Liver (tissue), 9 donors: ENCODE results near the gene FBN3. TPM values are rescaled to one million over a fixed set of nuclear protein-coding genes. Genes with fewer than 3 reads are reported as not detected.

Experiments
- DNase-seq: peaks from one replicate; pipeline ENCODE4 v3.0.0-alpha.2; 2017; ENCODE audit warnings: low spot score
- H3K27ac ChIP-seq, 2 donors: one replicate each; pipeline ENCODE4 v1.7.0; 2013; ENCODE audit warnings: inconsistent platforms in 2 of 2, low read length in 2 of 2, control low read depth in 1 of 2, low read depth in 1 of 2, mild to moderate bottlenecking in 1 of 2
- H3K27me3 ChIP-seq, 4 donors: one replicate each; pipeline versions ENCODE4 v1.6.1 to v1.7.0; 2013; ENCODE audit warnings: low read length in 3 of 4, inconsistent platforms in 1 of 4, mild to moderate bottlenecking in 1 of 4, moderate library complexity in 1 of 4; ENCODE audit not compliant: control insufficient read depth in 4 of 4, insufficient read depth in 4 of 4
- H3K36me3 ChIP-seq, 4 donors: one replicate each; pipeline versions ENCODE4 v1.6.1 to v1.7.0; 2013; ENCODE audit warnings: low read length in 3 of 4, mild to moderate bottlenecking in 3 of 4, low read depth in 1 of 4, moderate library complexity in 1 of 4; ENCODE audit not compliant: control insufficient read depth in 4 of 4, insufficient read depth in 3 of 4
- H3K4me1 ChIP-seq, 4 donors: one replicate each; pipeline versions ENCODE4 v1.6.1 to v1.7.0; 2013; ENCODE audit warnings: low read length in 3 of 4, mild to moderate bottlenecking in 3 of 4, moderate library complexity in 1 of 4; ENCODE audit not compliant: control insufficient read depth in 4 of 4, insufficient read depth in 4 of 4
- H3K4me3 ChIP-seq, 3 donors: one replicate each; pipeline versions ENCODE4 v1.6.1 to v1.7.0; 2013; ENCODE audit warnings: low read length in 3 of 3, control low read depth in 1 of 3, low read depth in 1 of 3, mild to moderate bottlenecking in 1 of 3
- H3K9ac ChIP-seq, 2 donors: one replicate each; pipeline ENCODE4 v1.7.0; 2013; ENCODE audit warnings: low read length in 2 of 2, mild to moderate bottlenecking in 2 of 2, moderate library complexity in 2 of 2, control low read depth in 1 of 2, low read depth in 1 of 2
- H3K9me3 ChIP-seq, 4 donors: one replicate each; pipeline versions ENCODE4 v1.6.1 to v1.7.0; 2013; ENCODE audit warnings: low read length in 3 of 4; ENCODE audit not compliant: control insufficient read depth in 4 of 4
- ATF3 ChIP-seq: IDR thresholded peaks from 2 replicates; pipeline ENCODE4 v1.6.1; 2016; ENCODE audit warnings: antibody characterized with exemption
- EGR1 ChIP-seq, 2 donors: IDR thresholded peaks; 2 replicates each; pipeline ENCODE4 v1.6.1; 2016 to 2018; ENCODE audit warnings: antibody characterized with exemption in 2 of 2, low read depth in 2 of 2
- FOXA1 ChIP-seq: IDR thresholded peaks from 2 replicates; pipeline ENCODE4 v1.6.1; 2016; ENCODE audit warnings: antibody characterized with exemption
- FOXA2 ChIP-seq: IDR thresholded peaks from 2 replicates; pipeline ENCODE4 v1.6.1; 2016; ENCODE audit warnings: antibody characterized with exemption
- GABPA ChIP-seq, 2 donors: IDR thresholded peaks in 1 of 2; conservative IDR thresholded peaks in 1 of 2; 2 replicates each; pipeline ENCODE4 v1.6.1; 2016; ENCODE audit warnings: antibody characterized with exemption in 2 of 2, mild to moderate bottlenecking in 1 of 2, moderate library complexity in 1 of 2
- HNF4A ChIP-seq, 2 donors: conservative IDR thresholded peaks; 2 replicates each; pipeline ENCODE4 v1.6.1; 2016; ENCODE audit warnings: antibody characterized with exemption in 2 of 2, mild to moderate bottlenecking in 2 of 2
- MAX ChIP-seq: IDR thresholded peaks from 2 replicates; pipeline ENCODE4 v1.6.1; 2016; ENCODE audit warnings: antibody characterized with exemption
- NR2F2 ChIP-seq: IDR thresholded peaks from 2 replicates; pipeline ENCODE4 v1.6.1; 2016; ENCODE audit warnings: antibody characterized with exemption
- RAD21 ChIP-seq, 2 donors: IDR thresholded peaks; 2 replicates each; pipeline ENCODE4 v1.6.1; 2016; ENCODE audit warnings: antibody characterized with exemption in 2 of 2, mild to moderate bottlenecking in 2 of 2
- REST ChIP-seq: IDR thresholded peaks from 2 replicates; pipeline ENCODE4 v1.6.1; 2016; ENCODE audit warnings: antibody characterized with exemption, mild to moderate bottlenecking
- YY1 ChIP-seq: IDR thresholded peaks from 2 replicates; pipeline ENCODE4 v1.6.1; 2016; ENCODE audit warnings: antibody characterized with exemption, mild to moderate bottlenecking
- ZBTB33 ChIP-seq: IDR thresholded peaks from 2 replicates; pipeline ENCODE4 v1.6.1; 2016; ENCODE audit warnings: antibody characterized with exemption
- WGBS: extraction: QIAGEN DNeasy Blood & Tissue Kit; methylation state at CpG from one replicate; pipeline ENCODE4 v1.1.7; 2013; 5-methylcytosine and 5-hydroxymethylcytosine counted together
- polyA plus RNA-seq, 2 donors: library from polyadenylated mRNA; stranded (reverse) in 1 of 2; unstranded in 1 of 2; fragments of 200-250 nt in 1 of 2; fragments of >200 nt in 1 of 2; fragmentation: Nextera tagmentation in 1 of 2; extraction: Ambion mirVana in 1 of 2; gene quantifications; one replicate each; pipeline versions ENCODE4 v1.2.1 to v1.2.3, GENCODE V29; 2013 to 2015
- total RNA-seq, 2 donors: library from RNA; depleted of rRNA; stranded (reverse); fragments of >200 nt; gene quantifications; one replicate each; pipeline ENCODE4 v1.2.3, GENCODE V29; 2014
- donor health status: healthy.
- donor health status: healthy.
- donor health status: healthy.
- donor health status: healthy.
- donor health status: healthy.

Gene FBN3
- total and polyA plus RNA-seq, 4 donors = under 0.01 to 0.61 (median 0.08) TPM; not detected in 1

- no peaks in the 10 kb centered on the region for H3K27me3 ChIP-seq
- H3K4me1 ChIP-seq = no peaks in the 10 kb centered on the region
- TF ChIP-seq ZBTB33 (no peak), FOXA2 (no peak), NR2F2 (no peak), RAD21 (IDR thresholded peaks at IDR 0.05) (no peak), YY1 (no peak), MAX (no peak), ATF3 (no peak), REST (no peak), FOXA1 (no peak), EGR1 (IDR thresholded peaks at IDR 0.05; ENCODE audit: low read depth in 2 of 2) (no peak), HNF4A (conservative IDR thresholded peaks at IDR 0.05) (no peak)
- no peak overlapping the region for H3K27ac ChIP-seq
- H3K4me3 ChIP-seq = no peak overlapping the region
- H3K9me3 ChIP-seq = no peaks in the 10 kb centered on the region
- H3K9ac ChIP-seq = no peak overlapping the region
- DNase-seq = no peak
- 90% methylated on average over 9 of the region's 9 CpGs for WGBS
- no peaks in the 10 kb centered on the region for H3K36me3 ChIP-seq
Measured at GRCh38 chr19:8174706-8175105, 25.3 kb upstream of the FBN3 start.

- Histone ChIP-seq H3K4me3 (no peak overlapping the region), H3K9ac (no peak overlapping the region), H3K27ac (no peak overlapping the region), H3K9me3 (no peaks in the 10 kb centered on the region), H3K36me3 (no peaks in the 10 kb centered on the region), H3K4me1 (peaks cover 0 to 12% (median 10%) of the 10 kb centered on the region in 4 donors), H3K27me3 (no peaks in the 10 kb centered on the region)
- TF ChIP-seq RAD21 (IDR thresholded peaks at IDR 0.05) (no peak), FOXA2 (no peak), GABPA (IDR thresholded peaks at IDR 0.05 in 1 of 2, conservative IDR thresholded peaks at IDR 0.05 in 1 of 2) (no peak)
- no peak for DNase-seq
- 96% methylated on average over 7 of the region's 7 CpGs for WGBS
Measured at GRCh38 chr19:8168537-8168936, 19.1 kb upstream of the FBN3 start.

GRCh38 chr19:8167985-8168384 lies 18.6 kb upstream of the FBN3 start:
- no peak for DNase-seq
- no peaks in the 10 kb centered on the region for H3K36me3 ChIP-seq
- H3K4me3 ChIP-seq = no peak overlapping the region
- 46% methylated on average over 6 of the region's 6 CpGs for WGBS
- TF ChIP-seq ATF3 (no peak), MAX (no peak)
- peaks cover 0 to 12% (median 10%) of the 10 kb centered on the region in 4 donors for H3K4me1 ChIP-seq
- H3K9ac ChIP-seq = no peak overlapping the region
- no peaks in the 10 kb centered on the region for H3K9me3 ChIP-seq
- H3K27me3 ChIP-seq = no peaks in the 10 kb centered on the region
- H3K27ac ChIP-seq = no peak overlapping the region
